ENCODE results near the gene KIAA0319L.
A peak's percentile ranks its signal among the peaks of the same experiment; 100 is the strongest.
"Not testable (repeated sequence)": the region's sequence is repeated elsewhere in the genome, so short reads cannot be mapped to it uniquely, and the experiment has no call there.

KIAA0319L gene

DNA sequence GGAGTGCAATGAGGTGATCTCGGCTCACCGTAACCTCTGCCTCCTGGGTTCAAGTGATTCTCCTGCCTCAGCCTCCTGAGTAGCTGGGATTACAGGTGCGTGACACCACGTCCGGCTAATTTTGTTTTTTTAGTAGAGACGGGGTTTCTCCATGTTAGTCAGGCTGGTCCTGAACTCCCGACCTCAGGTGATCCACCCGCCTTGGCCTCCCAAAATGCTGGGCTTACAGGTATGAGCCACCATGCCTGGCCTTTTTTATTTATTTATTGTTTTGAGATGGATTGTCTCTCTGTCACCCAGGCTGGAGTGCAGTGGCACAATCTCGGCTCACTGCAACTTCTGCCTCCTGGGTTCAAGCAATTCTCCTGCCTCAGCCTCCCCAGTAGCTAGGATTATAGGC is 24.4 kb upstream of the KIAA0319L start:
- not testable (repeated sequence) for DNase-seq (ENCODE audit: low read depth in 2 of 2)

DNA sequence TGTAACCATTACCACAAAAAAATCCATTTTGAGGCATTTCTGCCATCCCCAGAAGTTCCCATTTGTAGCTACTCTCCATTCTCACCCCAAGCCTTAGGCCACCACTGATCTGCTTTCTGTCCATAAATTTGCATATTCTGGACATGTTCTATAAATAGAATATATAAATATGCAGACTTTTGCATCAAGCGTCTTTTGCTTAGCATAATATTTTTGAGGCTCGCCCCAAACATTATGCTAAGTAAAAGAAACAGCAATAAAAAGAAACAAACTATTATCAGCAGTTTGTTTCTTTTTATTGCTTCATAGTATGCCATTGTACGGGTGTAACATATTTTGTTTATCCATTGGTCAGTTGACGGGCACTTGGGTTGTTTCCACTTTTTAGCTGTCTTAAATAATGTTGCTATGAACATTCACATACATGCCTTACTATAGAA is 23.8 kb upstream of the KIAA0319L start:
- no peak for DNase-seq (ENCODE audit: low read depth in 2 of 2)

DNA sequence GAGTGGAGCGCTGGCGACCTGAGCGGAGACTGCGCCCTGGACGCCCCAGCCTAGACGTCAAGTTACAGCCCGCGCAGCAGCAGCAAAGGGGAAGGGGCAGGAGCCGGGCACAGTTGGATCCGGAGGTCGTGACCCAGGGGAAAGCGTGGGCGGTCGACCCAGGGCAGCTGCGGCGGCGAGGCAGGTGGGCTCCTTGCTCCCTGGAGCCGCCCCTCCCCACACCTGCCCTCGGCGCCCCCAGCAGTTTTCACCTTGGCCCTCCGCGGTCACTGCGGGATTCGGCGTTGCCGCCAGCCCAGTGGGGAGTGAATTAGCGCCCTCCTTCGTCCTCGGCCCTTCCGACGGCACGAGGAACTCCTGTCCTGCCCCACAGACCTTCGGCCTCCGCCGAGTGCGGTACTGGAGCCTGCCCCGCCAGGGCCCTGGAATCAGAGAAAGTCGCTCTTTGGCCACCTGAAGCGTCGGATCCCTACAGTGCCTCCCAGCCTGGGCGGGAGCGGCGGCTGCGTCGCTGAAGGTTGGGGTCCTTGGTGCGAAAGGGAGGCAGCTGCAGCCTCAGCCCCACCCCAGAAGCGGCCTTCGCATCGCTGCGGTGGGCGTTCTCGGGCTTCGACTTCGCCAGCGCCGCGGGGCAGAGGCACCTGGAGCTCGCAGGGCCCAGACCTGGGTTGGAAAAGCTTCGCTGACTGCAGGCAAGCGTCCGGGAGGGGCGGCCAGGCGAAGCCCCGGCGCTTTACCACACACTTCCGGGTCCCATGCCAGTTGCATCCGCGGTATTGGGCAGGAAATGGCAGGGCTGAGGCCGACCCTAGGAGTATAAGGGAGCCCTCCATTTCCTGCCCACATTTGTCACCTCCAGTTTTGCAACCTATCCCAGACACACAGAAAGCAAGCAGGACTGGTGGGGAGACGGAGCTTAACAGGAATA is 20.1 kb upstream of the KIAA0319L start:
- DNase-seq (ENCODE audit: low read depth in 2 of 2) = peak; percentile 38 to 51

- not testable (repeated sequence) for DNase-seq (ENCODE audit: low read depth in 2 of 2)
Observed at GRCh38 chr1:35576766-35577070, 19.5 kb upstream of the KIAA0319L start.

DNA sequence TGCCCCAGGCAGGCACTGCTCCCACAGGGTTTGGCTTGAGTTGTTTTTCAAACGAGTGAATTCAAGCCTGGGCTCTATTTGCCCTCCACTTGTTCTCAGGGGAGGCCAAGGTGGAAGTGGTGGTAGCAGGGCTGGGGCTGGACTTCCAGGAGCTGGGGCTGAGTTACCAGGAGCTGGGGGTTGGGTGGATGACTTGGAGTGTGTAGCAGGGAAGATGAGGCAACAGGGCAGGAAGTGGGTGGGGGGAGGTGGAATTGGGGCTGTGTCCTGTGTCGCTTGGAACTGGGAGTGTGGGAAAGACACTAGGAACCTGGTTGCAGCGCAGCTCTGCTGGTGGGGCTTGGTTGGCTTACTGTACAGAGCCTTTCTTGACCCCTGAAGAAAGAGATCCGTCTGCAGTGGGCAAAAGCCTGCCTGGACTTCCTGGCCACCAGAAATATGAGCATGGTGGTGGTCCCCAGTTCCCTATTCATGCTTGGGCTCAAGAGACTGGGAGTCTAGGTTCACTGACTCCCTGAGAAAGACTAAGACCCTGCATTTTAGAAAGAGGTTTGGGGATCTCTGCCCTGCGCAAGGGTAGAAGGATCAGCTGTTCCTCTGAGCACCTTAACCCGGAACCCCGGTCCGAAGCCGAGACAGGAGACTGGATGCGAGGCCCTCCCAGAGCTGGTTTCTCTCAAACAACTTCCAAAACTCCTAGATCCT is 19.0 kb upstream of the KIAA0319L start:
- DNase-seq (ENCODE audit: low read depth in 2 of 2) = no peak

DNA sequence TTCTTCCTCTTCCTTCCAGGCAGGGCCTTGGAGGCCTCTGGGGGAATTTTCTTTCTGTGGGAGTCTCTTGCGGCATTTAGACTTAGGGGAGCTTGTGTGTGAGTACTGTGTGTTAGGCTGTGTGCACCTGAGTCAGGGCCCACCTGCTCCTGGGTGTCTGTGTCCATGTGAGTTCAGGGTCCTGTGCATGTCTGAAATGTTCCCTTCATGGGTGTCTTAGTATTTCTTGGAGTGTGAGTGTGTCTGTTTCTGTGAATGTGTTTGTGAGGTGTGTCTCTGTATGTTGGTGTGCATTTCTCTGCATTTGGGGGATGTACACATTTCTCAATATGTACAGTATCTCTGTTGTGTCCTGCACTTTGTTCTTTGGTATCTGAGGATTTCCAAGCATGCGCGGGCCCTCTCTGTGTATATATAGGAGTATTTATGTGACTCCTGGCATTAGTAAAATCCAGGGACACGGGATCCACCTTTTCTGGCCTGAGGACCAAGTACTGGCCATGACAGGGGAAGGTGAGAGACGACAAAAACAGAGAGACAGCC is 18.3 kb upstream of the KIAA0319L start:
- no peak for DNase-seq (ENCODE audit: low read depth in 2 of 2)

GRCh38 chr1:35574655-35575415 is 17.6 kb upstream of the KIAA0319L start:
- no peak for DNase-seq (ENCODE audit: low read depth in 2 of 2)

- DNase-seq (ENCODE audit: low read depth in 2 of 2) = no peak
Observed at GRCh38 chr1:35574125-35574654, 17.0 kb upstream of the KIAA0319L start.

DNA sequence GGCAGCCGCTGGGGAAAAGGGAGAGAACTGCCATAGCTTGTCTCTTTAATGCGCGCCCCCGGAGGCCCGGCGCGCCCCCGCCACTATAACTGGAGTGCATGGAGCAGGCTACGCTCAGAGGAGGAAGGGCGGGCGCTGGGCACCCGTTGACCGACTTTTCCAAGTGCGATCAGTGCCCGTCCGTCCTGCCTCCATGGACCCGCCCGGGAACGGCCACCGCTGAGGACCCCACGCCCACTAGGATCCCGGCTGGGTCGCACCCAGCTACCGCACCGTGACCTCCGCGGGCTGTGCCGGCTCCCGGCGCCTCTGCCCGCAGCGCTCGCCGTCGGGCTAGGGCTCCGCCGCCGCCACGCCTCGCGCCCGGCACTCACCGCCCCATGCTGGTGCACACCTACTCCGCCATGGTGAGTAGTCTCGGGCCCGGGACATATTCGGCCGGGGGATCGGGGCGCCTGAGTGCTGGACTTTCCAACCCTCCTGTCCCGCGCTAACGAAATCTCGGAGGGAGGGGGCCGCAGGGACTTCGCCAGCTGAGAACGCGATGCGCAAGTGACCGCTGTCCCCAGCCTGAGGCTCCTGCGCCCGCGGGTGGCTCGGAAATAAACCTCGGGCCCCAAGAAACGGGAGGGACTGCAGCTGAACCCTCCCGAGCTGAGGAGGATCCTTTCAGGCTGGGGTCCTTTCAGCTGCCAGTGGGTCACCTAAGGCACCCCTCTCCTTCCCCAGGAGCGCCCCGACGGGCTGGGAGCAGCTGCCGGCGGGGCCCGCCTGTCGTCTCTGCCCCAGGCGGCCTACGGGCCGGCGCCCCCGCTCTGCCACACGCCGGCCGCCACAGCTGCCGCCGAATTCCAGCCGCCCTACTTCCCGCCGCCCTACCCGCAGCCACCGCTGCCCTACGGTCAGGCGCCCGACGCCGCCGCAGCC is 16.3 kb upstream of the KIAA0319L start, which contains the start of gene TFAP2E:
TFAP2E (plus strand) TSS at position 117 of the 927 bp plus-strand sequence; CDS start at position 381, 264 bp downstream.
- DNase-seq (ENCODE audit: low read depth in 2 of 2) = no peak

DNA sequence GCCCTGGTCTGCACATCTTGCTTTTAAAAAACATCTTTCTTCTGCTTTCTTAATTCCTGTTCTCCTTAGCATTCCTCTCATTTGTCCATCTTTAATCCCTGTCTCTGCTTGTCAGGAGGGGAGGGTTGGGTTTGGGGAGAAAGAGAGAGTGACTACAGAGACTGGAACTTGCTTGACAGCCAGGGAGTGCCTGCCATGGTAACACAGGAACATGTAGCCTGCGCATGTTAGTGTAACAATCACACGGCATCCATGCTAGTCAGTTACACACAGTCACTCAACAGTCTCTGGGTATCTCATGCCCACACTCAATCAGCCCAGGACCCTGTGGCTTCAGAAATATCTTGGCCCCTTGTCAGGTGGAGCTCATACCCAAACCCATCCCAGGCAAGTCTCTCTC is 15.1 kb upstream of the KIAA0319L start:
- DNase-seq (ENCODE audit: low read depth in 2 of 2) = no peak

- no peak for DNase-seq (ENCODE audit: low read depth in 2 of 2)
Observed at GRCh38 chr1:35571263-35571662, 14.1 kb upstream of the KIAA0319L start.

GRCh38 chr1:35570589-35571137 is 13.5 kb upstream of the KIAA0319L start:
- no peak for DNase-seq (ENCODE audit: low read depth in 2 of 2)

- no peak for DNase-seq (ENCODE audit: low read depth in 2 of 2)
Observed at GRCh38 chr1:35569936-35570335, 12.7 kb upstream of the KIAA0319L start.

- DNase-seq (ENCODE audit: low read depth in 2 of 2) = peak; percentile 38 to 45
Observed at GRCh38 chr1:35568975-35569395, 11.8 kb upstream of the KIAA0319L start.

DNA sequence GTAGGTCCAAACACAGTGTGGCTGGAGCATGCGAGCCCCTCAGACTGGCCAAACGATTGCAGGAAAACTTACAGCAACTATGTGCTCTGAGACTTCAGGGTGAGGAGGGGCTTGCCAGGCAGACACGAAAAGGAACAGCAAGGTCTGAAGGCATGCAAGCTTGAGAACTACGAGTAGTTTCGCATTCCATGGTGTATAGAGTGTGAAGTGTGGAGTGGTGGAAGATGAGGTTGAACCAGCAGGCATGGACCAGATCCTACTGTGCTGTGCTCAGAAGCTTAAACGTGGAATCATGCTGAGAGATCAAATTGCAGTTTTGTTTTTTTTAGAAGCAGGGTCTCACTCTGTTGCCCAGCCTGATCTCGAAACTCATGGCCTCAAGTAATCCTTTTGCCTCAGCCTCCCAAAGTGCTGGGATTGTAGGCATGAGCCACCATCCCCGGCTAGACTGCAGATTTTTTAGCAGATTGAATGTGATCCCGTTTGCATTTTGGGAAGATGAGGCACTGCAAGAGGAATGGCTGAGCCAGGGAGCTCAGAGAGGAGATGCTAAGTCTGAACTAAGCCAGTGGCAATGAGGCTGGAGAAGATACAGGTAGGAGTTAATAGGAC is 10.8 kb upstream of the KIAA0319L start:
- no peak for DNase-seq (ENCODE audit: low read depth in 2 of 2)

- no peak for DNase-seq (ENCODE audit: low read depth in 2 of 2)
Observed at GRCh38 chr1:35565742-35566133, 8.5 kb upstream of the KIAA0319L start.

- no peak for DNase-seq (ENCODE audit: low read depth in 2 of 2)
Observed at GRCh38 chr1:35564884-35565741, 7.9 kb upstream of the KIAA0319L start.

DNA sequence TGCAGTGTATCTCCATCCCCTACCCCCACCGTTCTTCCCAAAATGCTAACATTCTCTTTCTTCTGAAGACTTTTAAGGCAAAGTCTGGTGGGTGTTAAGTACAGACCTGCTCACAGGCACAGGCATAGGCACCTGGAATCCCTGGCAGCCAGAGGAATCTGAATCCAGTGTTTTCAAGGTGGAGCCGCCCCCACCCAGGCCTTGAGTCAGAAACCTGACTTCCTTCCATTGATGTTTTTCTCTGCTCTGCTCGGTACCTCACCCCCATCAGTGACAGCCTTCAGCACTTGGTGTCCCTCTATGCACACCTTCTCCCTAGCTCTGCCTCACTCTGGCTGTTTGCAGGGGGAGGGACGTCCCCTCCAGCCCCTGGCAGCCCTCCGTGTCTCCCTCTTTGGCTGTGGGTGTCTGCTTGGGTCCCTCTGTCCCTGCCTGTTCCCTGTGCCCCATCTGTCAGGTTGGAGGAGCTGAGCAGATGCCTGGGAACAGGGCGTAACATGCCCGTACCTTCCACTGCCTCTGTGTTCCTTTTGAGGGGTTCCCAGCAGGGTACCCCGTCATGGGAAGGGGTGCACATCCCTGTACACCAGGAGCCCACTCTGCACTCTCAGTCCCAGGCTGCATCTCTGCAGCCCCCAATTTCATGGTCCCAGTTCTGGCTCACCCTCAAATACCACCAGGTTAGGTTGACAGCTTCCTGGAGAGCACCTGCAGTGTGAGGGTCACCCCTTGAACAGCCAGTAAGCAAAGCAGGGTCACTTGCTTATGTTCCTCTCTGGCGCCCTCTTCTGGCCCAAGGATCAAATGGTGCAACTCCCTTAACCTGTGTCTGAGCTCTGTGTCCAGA is 7.1 kb upstream of the KIAA0319L start:
- peak; percentile 55 to 68 for DNase-seq (ENCODE audit: low read depth in 2 of 2)

All from stimulated activated CD8-positive, alpha-beta memory T cell treated with anti-CD3 and anti-CD28 coated beads, Interleukin-7, amount 100 ng/mL, for 4 hours (primary cell).